HG02884 (cell line): Measurements from ENCODE around the gene LYRM1.
"Not testable (repeated sequence)": the region's sequence is repeated elsewhere in the genome, so short reads cannot be mapped to it uniquely, and the experiment has no call there.

Source experiments
- ATAC-seq: cut with Tn5 transposase; IDR thresholded peaks from one replicate; pipeline ENCODE4 v1.9.1; 2021; ENCODE audit warnings: mild to moderate bottlenecking, moderate library complexity; ENCODE audit not compliant: unreplicated experiment

LYRM1 gene

GRCh38 chr16:20901436-20902112, 1.0 kb downstream of the LYRM1 start:
- ATAC-seq: no peak

- no peak for ATAC-seq
Measured at GRCh38 chr16:20902426-20902825, 1.9 kb downstream of the LYRM1 start.

GRCh38 chr16:20903116-20903898, 2.7 kb downstream of the LYRM1 start:
- no peak for ATAC-seq

- ATAC-seq: no peak
Measured at GRCh38 chr16:20903899-20904506, 3.4 kb downstream of the LYRM1 start.

- no peak for ATAC-seq
Measured at GRCh38 chr16:20904507-20905081, 4.0 kb downstream of the LYRM1 start.

- no peak for ATAC-seq
Measured at GRCh38 chr16:20905576-20905975, 5.0 kb downstream of the LYRM1 start.

GRCh38 chr16:20906341-20907255, 6.0 kb downstream of the LYRM1 start:
- no peak for ATAC-seq

- no peak for ATAC-seq
Measured at GRCh38 chr16:20910781-20911321, 10.3 kb downstream of the LYRM1 start.

GRCh38 chr16:20911361-20911760, 10.8 kb downstream of the LYRM1 start:
- ATAC-seq: no peak

- ATAC-seq: no peak
Measured at GRCh38 chr16:20916289-20916688, 15.7 kb downstream of the LYRM1 start.

GRCh38 chr16:20916942-20917341, 16.4 kb downstream of the LYRM1 start:
- ATAC-seq: no peak

- no peak for ATAC-seq
Measured at GRCh38 chr16:20918486-20919239, 18.1 kb downstream of the LYRM1 start.

GRCh38 chr16:20920091-20920490, 19.5 kb downstream of the LYRM1 start:
- no peak for ATAC-seq

GRCh38 chr16:20920799-20921198, 20.2 kb downstream of the LYRM1 start:
- no peak for ATAC-seq

GRCh38 chr16:20923876-20924275, 23.3 kb downstream of the LYRM1 start:
- ATAC-seq: no peak

- no peak for ATAC-seq
Measured at GRCh38 chr16:20925751-20926150, 25.2 kb downstream of the LYRM1 start.

GRCh38 chr16:20928774-20929411, 28.3 kb downstream of the LYRM1 start:
- no peak for ATAC-seq

GRCh38 chr16:20929676-20930364, 29.2 kb downstream of the LYRM1 start:
- not testable (repeated sequence) for ATAC-seq

- no peak for ATAC-seq
Measured at GRCh38 chr16:20930365-20930690, 29.8 kb downstream of the LYRM1 start.
